Measurements from ENCODE around the gene GABRR1. TPM values are rescaled to one million over a fixed set of nuclear protein-coding genes. Genes with fewer than 3 reads are reported as not detected.

Gene GABRR1
- total and polyA plus RNA-seq, 2 of the 13 experiments (the other 11 are each of a cell fraction or from before 2014, with no cell fraction given): not detected

GRCh38 chr6:89145956-89146717, 71.0 kb downstream of the GABRR1 start, which contains the start of gene PM20D2 (continued):
- peak; percentile 37 for TF ChIP-seq ZEB1 (IDR thresholded peaks at IDR 0.05; ENCODE audit: insufficient replicate concordance, low read depth)
- peak; percentile 86; the same call in 1 of the 2 replicates for TF ChIP-seq BRF2 (CRISPR knock-in tag; IDR thresholded peaks at IDR 0.05)
- no peak; the same call in 1 of the 2 replicates for TF ChIP-seq KLF6 (CRISPR knock-in tag; IDR thresholded peaks at IDR 0.05)
- TF ChIP-seq ZNF225 (CRISPR knock-in tag; IDR thresholded peaks at IDR 0.05): peak; percentile 63; the same call in 1 of the 2 replicates
- TF ChIP-seq ZFP1 (CRISPR knock-in tag; IDR thresholded peaks at IDR 0.05): no peak
- no peak for TF ChIP-seq CEBPZ (IDR thresholded peaks at IDR 0.05; ENCODE audit: low read length)
- TF ChIP-seq RBM39 (IDR thresholded peaks at IDR 0.05; ENCODE audit: low read depth, low read length, poor library complexity, severe bottlenecking): no peak
- peak; percentile 32 for TF ChIP-seq GATAD1 (CRISPR knock-in tag; IDR thresholded peaks at IDR 0.05)
- peak; percentile 17; the same call in 1 of the 2 replicates for TF ChIP-seq ZNF576 (CRISPR knock-in tag; IDR thresholded peaks at IDR 0.05)
- no peak for TF ChIP-seq ATF7 (IDR thresholded peaks at IDR 0.05)
- TF ChIP-seq ATF7 (CRISPR knock-in tag; IDR thresholded peaks at IDR 0.05): no peak
- TF ChIP-seq ZFP82 (CRISPR knock-in tag; IDR thresholded peaks at IDR 0.05; ENCODE audit: borderline replicate concordance): no peak
- TF ChIP-seq CBX5 (CRISPR knock-in tag; IDR thresholded peaks at IDR 0.05; ENCODE audit: borderline replicate concordance): no peak
- peak; percentile 94 for TF ChIP-seq ZNF280B (CRISPR knock-in tag; IDR thresholded peaks at IDR 0.05; ENCODE audit: borderline replicate concordance)
- TF ChIP-seq FOXK2 (IDR thresholded peaks at IDR 0.05): no peak
- TF ChIP-seq ZNF337 (CRISPR knock-in tag; IDR thresholded peaks at IDR 0.05; ENCODE audit: borderline replicate concordance, low read depth): no peak
- TF ChIP-seq REXO4 (CRISPR knock-in tag; IDR thresholded peaks at IDR 0.05; ENCODE audit: borderline replicate concordance): peak; percentile 47; the same call in 1 of the 2 replicates
- no peak for TF ChIP-seq MIER2 (CRISPR knock-in tag; IDR thresholded peaks at IDR 0.05)
- no peak for TF ChIP-seq ZSCAN12 (CRISPR knock-in tag; IDR thresholded peaks at IDR 0.05)
- no peak for TF ChIP-seq SYNCRIP (IDR thresholded peaks at IDR 0.05; ENCODE audit: insufficient read depth, low read depth, low read length)
- TF ChIP-seq ZBTB8A (CRISPR knock-in tag; IDR thresholded peaks at IDR 0.05; ENCODE audit: borderline replicate concordance, low read depth): no peak
- no peak for TF ChIP-seq MAFG (CRISPR knock-in tag; IDR thresholded peaks at IDR 0.05)
- peak; percentile 82 for TF ChIP-seq HOXA3 (CRISPR knock-in tag; IDR thresholded peaks at IDR 0.05)
